ENCODE results near the gene SURF2. TPM values are rescaled to one million over a fixed set of nuclear protein-coding genes. Genes with fewer than 3 reads are reported as not detected.

SURF2 gene
- total RNA-seq, 1 experiment from 2014 or later, result 103 TPM

- ATAC-seq (no peak), DNase-seq (no peak)
- H2AFZ ChIP-seq (ENCODE audit: low read length), result no peak overlapping the region
- H3K27me3 ChIP-seq (ENCODE audit: low read length), result no peaks in the 10 kb centered on the region
- ChIA-PET CTCF (no interaction called here), POLR2A (ENCODE audit: unreplicated experiment) (no interaction called here)
- H4K20me1 ChIP-seq (ENCODE audit: low read length), result no peaks in the 10 kb centered on the region
- H3K27ac ChIP-seq (ENCODE audit: low read length), result no peak overlapping the region
- no peak for TF ChIP-seq EZH2phosphoT487 (IDR thresholded peaks at IDR 0.05; ENCODE audit: borderline replicate concordance, low read length)
- no peak for TF ChIP-seq CTCF (conservative IDR thresholded peaks at IDR 0.05; ENCODE audit: low read depth, low read length)
- no peak for TF ChIP-seq EZH2 (IDR thresholded peaks at IDR 0.05; ENCODE audit: low read length, unreplicated experiment)
- H3K4me2 ChIP-seq (ENCODE audit: low read length), result no peak overlapping the region
- H3F3A ChIP-seq (ENCODE audit: low read length, unreplicated experiment), result no peaks in the 10 kb centered on the region
- H3K4me1 ChIP-seq (ENCODE audit: insufficient read depth, low read length), result no peaks in the 10 kb centered on the region
- no peaks in the 10 kb centered on the region for H3K9me2 ChIP-seq (replicated peaks; ENCODE audit: low read length)
- peaks cover 5% of the 10 kb centered on the region; the same call in 1 of the 2 replicates for H3K36me3 ChIP-seq (ENCODE audit: low read depth, low read length)
- H3K79me2 ChIP-seq (ENCODE audit: low read length), result no peaks in the 10 kb centered on the region
- H3K4me3 ChIP-seq (ENCODE audit: low read length), result no peak overlapping the region
- no TSS peak for BruUV-seq (replicated peaks)
- H3K9me3 ChIP-seq (ENCODE audit: low read length), result no peaks in the 10 kb centered on the region
- no peak overlapping the region for H3K9ac ChIP-seq (ENCODE audit: low read length)
- intact Hi-C loops (cut with micrococcal nuclease), result no loop called here
Measured at GRCh38 chr9:133400292-133400691, 43.9 kb downstream of the SURF2 start.

GRCh38 chr9:133401588-133401987 is 45.2 kb downstream of the SURF2 start:
- no peak overlapping the region for H3K27ac ChIP-seq (ENCODE audit: low read length)
- ChIA-PET POLR2A (ENCODE audit: unreplicated experiment) (no interaction called here), CTCF (no interaction called here)
- ATAC-seq (no peak), DNase-seq (no peak)
- no peaks in the 10 kb centered on the region for H4K20me1 ChIP-seq (ENCODE audit: low read length)
- H2AFZ ChIP-seq (ENCODE audit: low read length), result no peak overlapping the region
- no peak overlapping the region for H3K9ac ChIP-seq (ENCODE audit: low read length)
- no peaks in the 10 kb centered on the region for H3K4me1 ChIP-seq (ENCODE audit: insufficient read depth, low read length)
- TF ChIP-seq EZH2 (IDR thresholded peaks at IDR 0.05; ENCODE audit: low read length, unreplicated experiment) (no peak), EZH2phosphoT487 (IDR thresholded peaks at IDR 0.05; ENCODE audit: borderline replicate concordance, low read length) (no peak), CTCF (conservative IDR thresholded peaks at IDR 0.05; ENCODE audit: low read depth, low read length) (no peak)
- no peaks in the 10 kb centered on the region for H3K27me3 ChIP-seq (ENCODE audit: low read length)
- H3K4me3 ChIP-seq (ENCODE audit: low read length), result no peak overlapping the region
- peaks cover 11% of the 10 kb centered on the region; the same call in 1 of the 2 replicates for H3K36me3 ChIP-seq (ENCODE audit: low read depth, low read length)
- no peak overlapping the region for H3K4me2 ChIP-seq (ENCODE audit: low read length)
- no peaks in the 10 kb centered on the region for H3K9me3 ChIP-seq (ENCODE audit: low read length)
- BruUV-seq (replicated peaks), result no TSS peak
- no peaks in the 10 kb centered on the region for H3K79me2 ChIP-seq (ENCODE audit: low read length)
- H3K9me2 ChIP-seq (replicated peaks; ENCODE audit: low read length), result no peaks in the 10 kb centered on the region
- H3F3A ChIP-seq (ENCODE audit: low read length, unreplicated experiment), result no peaks in the 10 kb centered on the region
- intact Hi-C loops (cut with micrococcal nuclease), result no loop called here

GRCh38 chr9:133402689-133403088 is 46.3 kb downstream of the SURF2 start:
- intact Hi-C loops (cut with micrococcal nuclease), result no loop called here
- H3K36me3 ChIP-seq (ENCODE audit: low read depth, low read length), result peaks cover 17% of the 10 kb centered on the region; the same call in 1 of the 2 replicates
- no peak overlapping the region for H3K4me3 ChIP-seq (ENCODE audit: low read length)
- H3K9me2 ChIP-seq (replicated peaks; ENCODE audit: low read length), result no peaks in the 10 kb centered on the region
- H3K4me2 ChIP-seq (ENCODE audit: low read length), result no peak overlapping the region
- no peaks in the 10 kb centered on the region for H4K20me1 ChIP-seq (ENCODE audit: low read length)
- ATAC-seq (no peak), DNase-seq (no peak)
- TF ChIP-seq CTCF (conservative IDR thresholded peaks at IDR 0.05; ENCODE audit: low read depth, low read length) (no peak), EZH2phosphoT487 (IDR thresholded peaks at IDR 0.05; ENCODE audit: borderline replicate concordance, low read length) (no peak), EZH2 (IDR thresholded peaks at IDR 0.05; ENCODE audit: low read length, unreplicated experiment) (no peak)
- no TSS peak for BruUV-seq (replicated peaks)
- POLR2A ChIA-PET (ENCODE audit: unreplicated experiment), result no interaction called here
- H3K4me1 ChIP-seq (ENCODE audit: insufficient read depth, low read length), result no peaks in the 10 kb centered on the region
- no peaks in the 10 kb centered on the region for H3F3A ChIP-seq (ENCODE audit: low read length, unreplicated experiment)
- no peak overlapping the region for H3K27ac ChIP-seq (ENCODE audit: low read length)
- H3K79me2 ChIP-seq (ENCODE audit: low read length), result no peaks in the 10 kb centered on the region
- no peaks in the 10 kb centered on the region for H3K27me3 ChIP-seq (ENCODE audit: low read length)
- no peak overlapping the region for H2AFZ ChIP-seq (ENCODE audit: low read length)
- no peak overlapping the region for H3K9ac ChIP-seq (ENCODE audit: low read length)
- no peaks in the 10 kb centered on the region for H3K9me3 ChIP-seq (ENCODE audit: low read length)
- CTCF ChIA-PET, result no interaction called here
